HepG2 (cell line): Measurements from ENCODE around the gene ITGB2. TPM values are rescaled to one million over a fixed set of nuclear protein-coding genes. Genes with fewer than 3 reads are reported as not detected.

ENCODE experiments used
- BORCS8-MEF2B ChIP-seq: sonication (generic); formaldehyde crosslinking; IDR thresholded peaks from 2 replicates; pipeline ENCODE4 v1.8.0; 2022; ENCODE audit warnings: mild to moderate bottlenecking, missing genetic modification reagents
- FOSL2 ChIP-seq: sonication (generic); formaldehyde crosslinking; IDR thresholded peaks from 2 replicates; pipeline ENCODE4 v1.4.0; 2020; ENCODE audit warnings: missing genetic modification reagents
- GTF2F1 ChIP-seq: fragments of 150-350 bp; IDR thresholded peaks from 2 replicates; pipeline ENCODE4 v1.6.1; 2014; ENCODE audit warnings: low read length
- HMG20A ChIP-seq: IDR thresholded peaks from 2 replicates; pipeline ENCODE4 v1.6.1; 2016; ENCODE audit warnings: borderline replicate concordance
- JUND ChIP-seq: sonication (generic); formaldehyde crosslinking; IDR thresholded peaks from 2 replicates; pipeline ENCODE4 v1.8.0; 2022; ENCODE audit warnings: mild to moderate bottlenecking, missing genetic modification reagents
- MAF1 ChIP-seq: sonication (generic); formaldehyde crosslinking; IDR thresholded peaks from 2 replicates; pipeline ENCODE4 v1.5.0; 2020; ENCODE audit warnings: missing genetic modification reagents, borderline replicate concordance
- NFIB ChIP-seq: sonication (generic); formaldehyde crosslinking; IDR thresholded peaks from 2 replicates; pipeline ENCODE4 v1.9.0; 2021; ENCODE audit warnings: missing genetic modification reagents, mild to moderate bottlenecking, borderline replicate concordance
- POGK ChIP-seq: sonication (generic); formaldehyde crosslinking; conservative IDR thresholded peaks from 2 replicates; pipeline ENCODE4 v1.8.0; 2022; ENCODE audit warnings: mild to moderate bottlenecking, moderate library complexity, missing genetic modification reagents
- RNF2 ChIP-seq: fragments of 450-650 bp; conservative IDR thresholded peaks from 2 replicates; pipeline ENCODE4 v1.6.1; 2016; ENCODE audit warnings: low read depth
- STAG1 ChIP-seq: sonication (generic); formaldehyde crosslinking; IDR thresholded peaks from 2 replicates; pipeline ENCODE4 v1.4.0; 2020; ENCODE audit warnings: missing genetic modification reagents
- TOE1 ChIP-seq: sonication (generic); formaldehyde crosslinking; IDR thresholded peaks from 2 replicates; pipeline ENCODE4 v1.4.0; 2020; ENCODE audit warnings: mild to moderate bottlenecking, missing genetic modification reagents
- ZBTB14 ChIP-seq: sonication (generic); formaldehyde crosslinking; IDR thresholded peaks from 2 replicates; pipeline ENCODE4 v1.4.0; 2020; ENCODE audit warnings: missing genetic modification reagents
- ZFP91 ChIP-seq: sonication (generic); formaldehyde crosslinking; IDR thresholded peaks from 2 replicates; pipeline ENCODE4 v1.9.0; 2022; ENCODE audit warnings: missing genetic modification reagents, mild to moderate bottlenecking, borderline replicate concordance
- ZGPAT ChIP-seq: IDR thresholded peaks from 2 replicates; pipeline ENCODE4 v1.6.1; 2016; ENCODE audit warnings: mild to moderate bottlenecking
- ZMAT5 ChIP-seq: sonication (generic); formaldehyde crosslinking; IDR thresholded peaks from 2 replicates; pipeline ENCODE4 v1.5.0; 2020; ENCODE audit warnings: mild to moderate bottlenecking, low read depth, missing genetic modification reagents, borderline replicate concordance
- ZNF253 ChIP-seq: sonication (generic); formaldehyde crosslinking; IDR thresholded peaks from 2 replicates; pipeline ENCODE4 v1.8.0; 2022; ENCODE audit warnings: mild to moderate bottlenecking, missing genetic modification reagents, borderline replicate concordance
- ZNF263 ChIP-seq: sonication (generic); formaldehyde crosslinking; IDR thresholded peaks from 2 replicates; pipeline ENCODE4 v1.4.0; 2020; ENCODE audit warnings: missing genetic modification reagents
- ZNF292 ChIP-seq: sonication (generic); formaldehyde crosslinking; IDR thresholded peaks from 2 replicates; pipeline ENCODE4 v1.8.1; 2022; ENCODE audit warnings: mild to moderate bottlenecking, low read depth, missing genetic modification reagents, borderline replicate concordance
- ZNF501 ChIP-seq: sonication (generic); formaldehyde crosslinking; IDR thresholded peaks from 2 replicates; pipeline ENCODE4 v1.5.1; 2020; ENCODE audit warnings: mild to moderate bottlenecking, moderate library complexity, missing genetic modification reagents
- ZNF614 ChIP-seq: IDR thresholded peaks from 2 replicates; pipeline ENCODE4 v1.6.1; 2018; ENCODE audit warnings: missing biosample characterization, missing genetic modification reagents, inconsistent platforms, borderline replicate concordance
- ZNF746 ChIP-seq: sonication (generic); formaldehyde crosslinking; IDR thresholded peaks from 2 replicates; pipeline ENCODE4 v1.8.0; 2022; ENCODE audit warnings: mild to moderate bottlenecking, missing genetic modification reagents
- ZNF850 ChIP-seq: sonication (generic); formaldehyde crosslinking; conservative IDR thresholded peaks from 2 replicates; pipeline ENCODE4 v1.9.0; 2021; ENCODE audit warnings: mild to moderate bottlenecking, missing genetic modification reagents
- polyA plus RNA-seq, 8 experiments: library from polyadenylated mRNA; depleted of rRNA in 3 of 8; stranded (reverse) in 7 of 8; unstranded in 1 of 8; fragments of >200 nt; fragmentation: Illumina TruSeq in 4 of 8; extraction: Trizol in 4 of 8; gene quantifications; 2 replicates each; pipeline versions ENCODE4 v1.2.1 to v1.2.3, GENCODE V29; 2011 to 2016; ENCODE audit warnings: low read depth in 4 of 8, missing spikeins in 1 of 8, mixed read lengths in 1 of 8; ENCODE audit not compliant: insufficient read depth in 1 of 8
- total RNA-seq, 5 experiments: library from RNA; depleted of rRNA; stranded (reverse); fragments of >200 nt; fragmentation: Illumina TruSeq; extraction: Trizol; gene quantifications; 2 replicates each; pipeline ENCODE4 v1.2.3, GENCODE V29; 2016; ENCODE audit warnings: low read depth in 1 of 5

ITGB2 gene
- total and polyA plus RNA-seq, 2 of the 13 experiments (the other 11 are each of a cell fraction or from before 2014, with no cell fraction given) = 4.2 to 18.0 TPM

- TF ChIP-seq ZNF263 = peak; percentile 92
- TF ChIP-seq JUND = no peak
- TF ChIP-seq ZNF253 (CRISPR knock-in tag) = no peak
- 0 out of 2 replicates have a peak, but pooled peaks have one; percentile 32 for TF ChIP-seq ZGPAT (CRISPR knock-in tag)
- TF ChIP-seq ZNF614 = no peak
- no peak for TF ChIP-seq RNF2
- no peak; the same call in 1 of the 2 replicates for TF ChIP-seq POGK (CRISPR knock-in tag)
- TF ChIP-seq ZNF501 (CRISPR knock-in tag) = no peak; the same call in 1 of the 2 replicates
- TF ChIP-seq HMG20A (CRISPR knock-in tag) = no peak
- no peak for TF ChIP-seq GTF2F1
- TF ChIP-seq MAF1 = no peak
- TF ChIP-seq ZBTB14 = no peak
- TF ChIP-seq ZNF746 (CRISPR knock-in tag) = no peak
- TF ChIP-seq STAG1 (CRISPR knock-in tag) = 0 out of 2 replicates have a peak, but pooled peaks have one; percentile 26
- TF ChIP-seq FOSL2 (CRISPR knock-in tag) = no peak
- TF ChIP-seq NFIB (CRISPR knock-in tag) = no peak
- TF ChIP-seq TOE1 = no peak
- TF ChIP-seq ZNF292 (CRISPR knock-in tag) = 0 out of 2 replicates have a peak, but pooled peaks have one; percentile 46
- 0 out of 2 replicates have a peak, but pooled peaks have one; percentile 70 for TF ChIP-seq BORCS8-MEF2B (CRISPR knock-in tag)
- TF ChIP-seq ZNF850 = no peak
- peak; percentile 25; the same call in 1 of the 2 replicates for TF ChIP-seq ZFP91 (CRISPR knock-in tag)
- TF ChIP-seq ZMAT5 = no peak
These were observed 75.1 kb downstream of the ITGB2 start (continued) for GRCh38 chr21:44845418-44846223.
